ENCODE data around the gene OR6K6.

Gene OR6K6

GRCh38 chr1:158803678-158804077, 49.2 kb downstream of the OR6K6 start:
- no peak for DNase-seq

All from hematopoietic multipotent progenitor cell treated with erythropoietin and hydrocortisone succinate and interleukin-3 and kit ligand, for 8 days (in vitro differentiated cells).